OCI-LY1 (cell line): ENCODE measurements around the gene FAM13A.

Source experiments
- EZH2 ChIP-seq: fragments of 200-600 bp; sonication (generic), shearing (Covaris generic); IDR thresholded peaks from 2 replicates; pipeline ENCODE4 v1.8.0; 2017; ENCODE audit warnings: borderline replicate concordance, mixed run types, mild to moderate bottlenecking, antibody characterized with exemption, low read length, moderate library complexity, mixed read lengths
- TF ChIP-seq, protein P1 (sequence below): fragments of 200-600 bp; sonication (generic), shearing (Covaris generic); IDR thresholded peaks from 2 replicates; pipeline ENCODE4 v1.5.1; 2017; ENCODE audit warnings: mild to moderate bottlenecking, antibody characterized with exemption, low read length, moderate library complexity, mixed read lengths

DNA sequence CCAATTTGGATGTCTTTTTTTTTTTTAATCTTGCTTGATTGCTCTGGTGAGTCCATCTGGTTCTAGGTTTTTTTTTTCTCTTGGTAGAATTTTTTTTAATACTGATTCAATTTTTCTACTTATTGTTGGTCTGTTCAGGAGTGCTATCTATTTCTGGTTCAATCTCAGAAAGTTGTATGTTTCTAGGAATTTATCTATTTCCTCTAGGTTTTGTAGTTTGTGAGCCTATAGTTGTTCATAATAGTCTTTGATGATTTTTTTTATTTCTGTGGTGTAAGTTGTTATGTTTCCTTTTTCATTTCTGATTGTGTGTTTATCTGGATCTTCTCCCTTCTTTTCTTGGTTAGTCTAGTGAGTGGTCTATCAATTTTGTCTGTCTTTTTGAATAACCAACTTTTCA, 129.6 kb downstream of the FAM13A start:
- TF ChIP-seq, protein P1, sequence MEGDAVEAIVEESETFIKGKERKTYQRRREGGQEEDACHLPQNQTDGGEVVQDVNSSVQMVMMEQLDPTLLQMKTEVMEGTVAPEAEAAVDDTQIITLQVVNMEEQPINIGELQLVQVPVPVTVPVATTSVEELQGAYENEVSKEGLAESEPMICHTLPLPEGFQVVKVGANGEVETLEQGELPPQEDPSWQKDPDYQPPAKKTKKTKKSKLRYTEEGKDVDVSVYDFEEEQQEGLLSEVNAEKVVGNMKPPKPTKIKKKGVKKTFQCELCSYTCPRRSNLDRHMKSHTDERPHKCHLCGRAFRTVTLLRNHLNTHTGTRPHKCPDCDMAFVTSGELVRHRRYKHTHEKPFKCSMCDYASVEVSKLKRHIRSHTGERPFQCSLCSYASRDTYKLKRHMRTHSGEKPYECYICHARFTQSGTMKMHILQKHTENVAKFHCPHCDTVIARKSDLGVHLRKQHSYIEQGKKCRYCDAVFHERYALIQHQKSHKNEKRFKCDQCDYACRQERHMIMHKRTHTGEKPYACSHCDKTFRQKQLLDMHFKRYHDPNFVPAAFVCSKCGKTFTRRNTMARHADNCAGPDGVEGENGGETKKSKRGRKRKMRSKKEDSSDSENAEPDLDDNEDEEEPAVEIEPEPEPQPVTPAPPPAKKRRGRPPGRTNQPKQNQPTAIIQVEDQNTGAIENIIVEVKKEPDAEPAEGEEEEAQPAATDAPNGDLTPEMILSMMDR, result no peak
- TF ChIP-seq EZH2, result no peak
